Measurements from ENCODE around the gene SLC29A4.

The SLC29A4 gene, protein sequence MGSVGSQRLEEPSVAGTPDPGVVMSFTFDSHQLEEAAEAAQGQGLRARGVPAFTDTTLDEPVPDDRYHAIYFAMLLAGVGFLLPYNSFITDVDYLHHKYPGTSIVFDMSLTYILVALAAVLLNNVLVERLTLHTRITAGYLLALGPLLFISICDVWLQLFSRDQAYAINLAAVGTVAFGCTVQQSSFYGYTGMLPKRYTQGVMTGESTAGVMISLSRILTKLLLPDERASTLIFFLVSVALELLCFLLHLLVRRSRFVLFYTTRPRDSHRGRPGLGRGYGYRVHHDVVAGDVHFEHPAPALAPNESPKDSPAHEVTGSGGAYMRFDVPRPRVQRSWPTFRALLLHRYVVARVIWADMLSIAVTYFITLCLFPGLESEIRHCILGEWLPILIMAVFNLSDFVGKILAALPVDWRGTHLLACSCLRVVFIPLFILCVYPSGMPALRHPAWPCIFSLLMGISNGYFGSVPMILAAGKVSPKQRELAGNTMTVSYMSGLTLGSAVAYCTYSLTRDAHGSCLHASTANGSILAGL

DNA sequence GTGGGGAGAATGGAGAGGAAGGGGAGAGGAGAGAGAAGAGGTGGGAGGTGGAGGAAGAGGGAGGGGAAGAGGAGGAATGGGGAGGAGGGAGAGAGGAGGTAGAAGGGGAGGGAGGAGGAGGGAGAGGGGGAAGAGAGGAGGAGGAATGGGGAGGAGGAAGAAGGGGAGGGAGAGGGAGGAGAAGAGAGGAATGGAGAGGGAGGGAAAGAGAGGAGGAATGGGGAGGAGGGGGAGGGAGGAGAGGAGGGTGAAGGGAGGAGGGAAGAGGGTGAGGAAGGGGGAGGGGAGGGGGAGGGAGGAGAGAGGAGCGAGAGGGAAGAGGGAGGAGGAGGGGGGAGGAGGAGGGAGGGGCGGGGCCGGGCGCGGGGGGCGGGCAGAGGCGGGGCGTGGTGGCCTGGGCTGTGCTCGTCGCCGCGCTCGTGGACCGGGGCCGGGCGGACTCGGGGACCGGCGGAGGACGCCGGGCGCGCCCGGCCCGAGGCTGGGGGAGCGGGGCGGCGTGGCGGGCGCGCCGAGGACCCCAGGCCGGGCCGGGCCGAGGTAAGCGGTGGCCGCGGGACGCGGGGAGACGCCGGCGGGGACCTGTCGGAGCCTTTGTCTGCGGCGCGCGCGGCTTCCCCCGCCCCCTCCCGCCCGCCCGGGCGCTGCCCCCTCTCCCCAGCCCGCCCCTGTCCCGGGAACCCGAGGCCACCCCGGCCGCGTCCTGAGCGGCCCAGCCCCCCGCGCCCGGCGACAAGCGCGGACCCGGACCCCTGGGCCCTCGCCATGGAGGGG is at the start of gene SLC29A4:
TSS of gene SLC29A4 (plus strand) at position 401 of the 774 bp plus-strand sequence. CDS start 4,874 bp downstream, outside the sequence.
- no peaks in the 10 kb centered on the region for H3K36me3 ChIP-seq (replicated peaks)
- H3K4me3 ChIP-seq (ENCODE audit: low read depth, low read length) = peak within 1 kb of the TSS; percentile 20
- TF ChIP-seq, protein P1, sequence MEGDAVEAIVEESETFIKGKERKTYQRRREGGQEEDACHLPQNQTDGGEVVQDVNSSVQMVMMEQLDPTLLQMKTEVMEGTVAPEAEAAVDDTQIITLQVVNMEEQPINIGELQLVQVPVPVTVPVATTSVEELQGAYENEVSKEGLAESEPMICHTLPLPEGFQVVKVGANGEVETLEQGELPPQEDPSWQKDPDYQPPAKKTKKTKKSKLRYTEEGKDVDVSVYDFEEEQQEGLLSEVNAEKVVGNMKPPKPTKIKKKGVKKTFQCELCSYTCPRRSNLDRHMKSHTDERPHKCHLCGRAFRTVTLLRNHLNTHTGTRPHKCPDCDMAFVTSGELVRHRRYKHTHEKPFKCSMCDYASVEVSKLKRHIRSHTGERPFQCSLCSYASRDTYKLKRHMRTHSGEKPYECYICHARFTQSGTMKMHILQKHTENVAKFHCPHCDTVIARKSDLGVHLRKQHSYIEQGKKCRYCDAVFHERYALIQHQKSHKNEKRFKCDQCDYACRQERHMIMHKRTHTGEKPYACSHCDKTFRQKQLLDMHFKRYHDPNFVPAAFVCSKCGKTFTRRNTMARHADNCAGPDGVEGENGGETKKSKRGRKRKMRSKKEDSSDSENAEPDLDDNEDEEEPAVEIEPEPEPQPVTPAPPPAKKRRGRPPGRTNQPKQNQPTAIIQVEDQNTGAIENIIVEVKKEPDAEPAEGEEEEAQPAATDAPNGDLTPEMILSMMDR (IDR thresholded peaks at IDR 0.05; ENCODE audit: low read depth, low read length, missing control alignments) = no peak
- in situ Hi-C loops (cut with HindIII; ENCODE audit: low pct_ligation_motif_present, low sequenced_read_pairs) = no loop called here
- no peak for DNase-seq
- no peaks in the 10 kb centered on the region for H3K27me3 ChIP-seq (replicated peaks)
- no peak within 1 kb of the TSS for H3K27ac ChIP-seq

DNA sequence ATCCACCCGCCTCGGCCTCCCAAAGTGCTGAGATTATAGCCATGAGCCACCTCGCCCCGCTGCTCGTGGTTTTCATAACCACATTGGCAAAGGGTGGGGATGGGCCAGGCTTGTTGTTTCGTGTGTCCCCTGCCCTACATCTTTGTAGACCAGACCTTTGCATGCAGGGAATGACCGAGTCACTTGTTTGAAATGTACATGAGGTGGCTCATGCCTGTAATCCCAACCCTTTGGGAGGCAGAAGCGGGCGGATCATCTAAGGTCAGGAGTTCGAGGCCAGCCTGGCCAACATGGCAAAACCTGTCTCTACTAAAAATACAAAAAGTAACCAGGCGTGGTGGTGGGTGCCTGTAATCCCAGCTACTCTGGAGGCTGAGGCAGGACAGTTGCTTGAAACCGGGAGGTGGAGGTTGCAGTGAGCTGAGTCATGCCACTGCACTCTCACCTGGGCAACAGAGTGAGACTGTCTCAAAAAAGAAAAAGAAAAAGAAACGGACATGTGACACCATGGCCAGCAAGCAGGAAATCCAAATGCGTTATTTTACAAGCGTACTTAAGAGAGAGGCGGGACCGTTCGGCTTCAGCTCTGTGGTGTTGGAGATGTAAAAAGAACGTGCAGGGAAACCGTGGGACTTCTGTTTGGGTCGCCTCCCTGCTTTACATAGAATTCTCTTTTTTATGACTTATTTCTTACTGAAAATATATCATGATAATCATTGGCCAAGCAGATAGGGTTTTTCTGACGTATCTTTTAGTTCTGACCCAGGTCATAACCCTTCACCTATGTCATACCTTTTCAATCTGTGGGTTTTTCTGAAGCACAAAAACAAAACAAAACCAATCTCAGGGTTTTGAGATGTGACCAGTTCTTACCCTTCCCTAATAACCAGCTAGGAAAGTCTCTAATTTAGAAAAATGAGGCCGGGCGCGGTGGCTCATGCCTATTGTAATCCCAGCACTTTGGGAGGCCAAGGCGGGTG is 47.6 kb upstream of the SLC29A4 start:
- no peak overlapping the region for H3K27ac ChIP-seq
- in situ Hi-C loops (cut with HindIII; ENCODE audit: low pct_ligation_motif_present, low sequenced_read_pairs) = no loop called here
- TF ChIP-seq, protein P1 (IDR thresholded peaks at IDR 0.05; ENCODE audit: low read depth, low read length, missing control alignments) = no peak
- DNase-seq = no peak
- no peak overlapping the region for H3K4me3 ChIP-seq (ENCODE audit: low read depth, low read length)
- H3K36me3 ChIP-seq (replicated peaks) = peaks cover 24% of the 10 kb centered on the region
- H3K27me3 ChIP-seq (replicated peaks) = no peaks in the 10 kb centered on the region

DNA sequence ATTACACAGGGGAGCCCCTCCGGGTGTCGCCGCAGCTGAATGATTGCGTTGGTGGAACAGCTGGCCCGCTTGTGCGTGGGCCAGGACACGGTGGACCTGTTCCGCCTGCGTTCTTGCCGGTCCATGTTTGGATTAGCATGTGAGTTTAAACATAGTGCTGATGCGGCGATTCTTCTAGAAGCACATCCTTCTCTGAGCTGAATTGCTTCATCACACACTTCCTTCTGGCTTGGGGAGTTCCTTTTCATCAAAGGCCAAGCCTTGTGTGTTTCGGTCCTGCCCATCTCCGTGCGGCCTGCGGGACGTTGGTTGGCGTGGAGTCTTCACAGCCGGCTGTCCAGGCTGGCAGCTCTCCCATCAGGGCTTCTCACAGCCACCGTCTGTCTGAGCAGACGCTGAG is 45.5 kb upstream of the SLC29A4 start:
- no peak for DNase-seq
- TF ChIP-seq, protein P1 (IDR thresholded peaks at IDR 0.05; ENCODE audit: low read depth, low read length, missing control alignments) = no peak
- peaks cover 4% of the 10 kb centered on the region for H3K36me3 ChIP-seq (replicated peaks)
- in situ Hi-C loops (cut with HindIII; ENCODE audit: low pct_ligation_motif_present, low sequenced_read_pairs) = no loop called here
- peaks cover 2% of the 10 kb centered on the region for H3K27me3 ChIP-seq (replicated peaks)
- H3K4me3 ChIP-seq (ENCODE audit: low read depth, low read length) = no peak overlapping the region
- H3K27ac ChIP-seq = no peak overlapping the region

DNA sequence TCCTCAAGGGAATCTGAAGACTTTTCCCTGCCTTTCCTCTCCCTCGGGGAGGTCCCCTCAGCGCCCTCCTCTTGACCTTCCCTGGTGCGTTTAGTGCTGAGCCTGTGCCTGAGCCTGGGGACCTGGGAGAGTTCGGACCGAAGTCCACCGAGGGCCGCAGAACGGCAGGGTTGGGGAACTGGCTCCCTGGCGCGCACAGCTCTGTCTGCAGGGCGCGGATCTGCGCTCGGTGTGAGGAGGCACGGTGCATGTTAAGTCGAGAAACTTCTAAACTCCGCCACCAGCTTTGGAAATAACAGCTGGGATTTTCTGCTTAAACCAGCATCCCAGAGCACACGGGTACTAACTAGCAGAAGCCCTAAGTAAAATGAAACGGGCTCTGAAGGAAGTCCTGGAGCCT is 44.2 kb upstream of the SLC29A4 start:
- TF ChIP-seq, protein P1 (IDR thresholded peaks at IDR 0.05; ENCODE audit: low read depth, low read length, missing control alignments) = no peak
- peaks cover 2% of the 10 kb centered on the region for H3K27me3 ChIP-seq (replicated peaks)
- in situ Hi-C loops (cut with HindIII; ENCODE audit: low pct_ligation_motif_present, low sequenced_read_pairs) = no loop called here
- no peaks in the 10 kb centered on the region for H3K36me3 ChIP-seq (replicated peaks)
- no peak for DNase-seq
- no peak overlapping the region for H3K27ac ChIP-seq
- no peak overlapping the region for H3K4me3 ChIP-seq (ENCODE audit: low read depth, low read length)

DNA sequence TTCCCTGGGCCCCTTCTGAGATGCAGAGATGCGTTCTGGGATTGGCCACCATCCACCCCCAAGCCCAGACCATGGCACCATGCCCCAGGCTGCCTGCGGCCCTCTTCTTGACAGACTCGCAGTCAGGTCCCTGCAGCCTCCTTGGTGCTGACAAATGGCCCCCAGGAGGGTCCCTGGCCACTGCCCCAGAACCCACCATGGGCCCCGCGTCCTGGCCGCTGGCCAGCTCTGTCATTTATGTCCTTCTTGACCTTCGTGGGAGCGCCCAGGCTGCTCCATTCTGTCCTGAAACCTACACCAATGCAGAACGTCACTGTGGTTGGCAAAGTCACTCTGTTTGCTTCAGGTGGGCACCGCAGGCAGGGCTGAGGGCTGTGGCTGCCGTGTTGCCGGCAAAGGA is 39.5 kb upstream of the SLC29A4 start:
- in situ Hi-C loops (cut with HindIII; ENCODE audit: low pct_ligation_motif_present, low sequenced_read_pairs) = no loop called here
- no peak overlapping the region for H3K27ac ChIP-seq
- peaks cover 2% of the 10 kb centered on the region for H3K27me3 ChIP-seq (replicated peaks)
- TF ChIP-seq, protein P1 (IDR thresholded peaks at IDR 0.05; ENCODE audit: low read depth, low read length, missing control alignments) = no peak
- DNase-seq = no peak
- no peak overlapping the region for H3K4me3 ChIP-seq (ENCODE audit: low read depth, low read length)
- H3K36me3 ChIP-seq (replicated peaks) = no peaks in the 10 kb centered on the region

All from brain microvascular endothelial cell (primary cell).